ENCODE measurements around the gene ZFAND3.

The ZFAND3 gene, protein sequence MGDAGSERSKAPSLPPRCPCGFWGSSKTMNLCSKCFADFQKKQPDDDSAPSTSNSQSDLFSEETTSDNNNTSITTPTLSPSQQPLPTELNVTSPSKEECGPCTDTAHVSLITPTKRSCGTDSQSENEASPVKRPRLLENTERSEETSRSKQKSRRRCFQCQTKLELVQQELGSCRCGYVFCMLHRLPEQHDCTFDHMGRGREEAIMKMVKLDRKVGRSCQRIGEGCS

GRCh38 chr6:37819177-37819801 is at the start of gene ZFAND3:
TSS of gene ZFAND3 (plus strand) at chr6:37819727. CDS start at chr6:37819946, 219 bp downstream.
- peak; percentile 83 for ATAC-seq
- DNase-seq, result peak; percentile 97

DNA sequence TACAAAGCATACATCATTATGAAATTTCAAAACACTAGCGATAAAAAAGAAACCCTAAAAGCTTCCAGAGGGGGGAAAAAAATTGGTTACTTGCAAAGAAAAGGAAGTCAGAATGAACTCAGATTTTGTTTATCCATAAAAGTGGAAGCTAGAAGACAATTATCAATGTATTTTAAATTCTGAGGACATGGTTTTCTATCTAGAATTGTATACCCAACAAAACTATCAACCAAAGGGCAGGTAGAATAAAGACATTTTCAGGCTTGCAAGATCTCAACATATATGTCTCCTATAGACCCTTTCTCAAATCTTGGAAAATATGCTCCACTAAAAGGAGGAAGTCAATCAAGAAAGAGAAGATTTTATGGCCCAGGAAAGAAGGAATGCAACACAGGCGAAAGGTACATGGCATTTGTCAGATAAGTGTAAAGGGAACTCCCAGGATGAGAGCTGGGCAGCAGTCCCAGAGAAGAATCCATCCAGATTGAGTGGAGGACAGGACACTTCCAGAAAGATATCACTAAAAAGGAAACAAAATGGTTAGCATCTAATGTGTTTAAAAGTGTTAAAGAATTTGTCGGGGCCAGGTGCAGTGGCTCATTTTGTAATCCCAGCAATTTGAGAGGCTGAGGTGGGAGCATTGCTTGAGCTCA is 45.4 kb upstream of the ZFAND3 start:
- DNase-seq (no peak), ATAC-seq (no peak)

GRCh38 chr6:37776566-37776965 is 43.0 kb upstream of the ZFAND3 start:
- DNase-seq (no peak), ATAC-seq (no peak)

DNA sequence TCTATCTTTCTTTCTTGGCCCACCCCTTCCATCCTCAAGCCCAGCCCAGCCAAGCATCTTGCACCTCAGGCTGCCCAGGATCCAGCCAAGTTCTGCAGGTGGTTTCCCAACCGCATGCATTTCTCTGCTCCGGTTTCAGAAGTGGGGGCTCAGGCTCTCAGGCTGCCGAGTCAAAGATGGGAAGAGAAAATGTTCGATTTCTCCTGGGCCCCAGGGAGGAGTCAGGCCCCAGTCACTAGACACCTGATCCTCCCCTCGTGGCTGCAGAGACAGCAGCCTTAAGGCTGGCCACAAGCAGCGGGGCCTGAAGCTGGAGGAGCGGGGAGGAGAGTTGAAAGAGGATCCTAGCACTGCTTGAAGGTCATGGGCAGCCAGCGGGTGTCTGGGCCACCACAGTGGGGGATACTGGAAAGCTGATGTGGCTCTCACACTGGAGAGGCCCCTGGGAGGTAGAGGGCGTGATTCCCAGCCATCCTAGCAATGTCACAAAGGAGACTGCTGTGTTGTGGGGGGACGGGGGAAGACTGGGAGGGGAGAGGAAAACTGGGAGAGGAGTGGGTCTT is 42.2 kb upstream of the ZFAND3 start:
- no peak for DNase-seq
- ATAC-seq, result no peak

DNA sequence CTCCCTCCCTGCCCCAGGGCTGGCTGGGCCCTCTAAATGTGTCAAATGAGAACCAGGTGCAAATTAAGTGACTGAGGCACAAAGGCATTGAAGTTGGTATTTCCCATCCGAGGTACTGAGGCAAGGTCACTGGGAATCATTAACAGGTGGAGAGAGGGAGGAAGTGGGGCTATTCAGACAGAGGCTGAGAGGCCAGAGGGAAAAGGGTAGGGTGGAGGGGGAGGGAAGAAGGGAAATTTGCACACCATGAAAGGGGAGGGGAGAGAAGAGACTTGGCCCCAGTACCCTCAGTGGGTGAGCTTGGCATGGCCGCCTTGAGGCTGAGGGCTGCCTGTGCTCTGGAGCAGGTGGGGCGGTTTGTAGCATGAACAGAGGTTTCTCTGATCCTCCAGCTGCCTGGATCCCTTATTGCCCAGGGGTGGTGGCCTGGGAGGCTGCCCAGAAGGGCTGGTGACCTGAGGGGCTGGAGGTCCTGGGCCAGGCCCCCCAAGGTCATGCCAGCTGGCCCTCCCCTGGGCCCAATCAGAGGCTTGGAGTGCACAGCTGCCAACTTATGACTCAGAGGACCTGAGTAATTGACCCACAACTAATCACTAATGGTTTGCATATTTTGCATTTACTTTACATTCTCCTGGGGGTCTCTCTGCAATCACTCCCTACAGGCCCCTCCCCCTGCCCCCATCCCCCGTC is 40.3 kb upstream of the ZFAND3 start:
- DNase-seq, result no peak
- no peak for ATAC-seq

DNA sequence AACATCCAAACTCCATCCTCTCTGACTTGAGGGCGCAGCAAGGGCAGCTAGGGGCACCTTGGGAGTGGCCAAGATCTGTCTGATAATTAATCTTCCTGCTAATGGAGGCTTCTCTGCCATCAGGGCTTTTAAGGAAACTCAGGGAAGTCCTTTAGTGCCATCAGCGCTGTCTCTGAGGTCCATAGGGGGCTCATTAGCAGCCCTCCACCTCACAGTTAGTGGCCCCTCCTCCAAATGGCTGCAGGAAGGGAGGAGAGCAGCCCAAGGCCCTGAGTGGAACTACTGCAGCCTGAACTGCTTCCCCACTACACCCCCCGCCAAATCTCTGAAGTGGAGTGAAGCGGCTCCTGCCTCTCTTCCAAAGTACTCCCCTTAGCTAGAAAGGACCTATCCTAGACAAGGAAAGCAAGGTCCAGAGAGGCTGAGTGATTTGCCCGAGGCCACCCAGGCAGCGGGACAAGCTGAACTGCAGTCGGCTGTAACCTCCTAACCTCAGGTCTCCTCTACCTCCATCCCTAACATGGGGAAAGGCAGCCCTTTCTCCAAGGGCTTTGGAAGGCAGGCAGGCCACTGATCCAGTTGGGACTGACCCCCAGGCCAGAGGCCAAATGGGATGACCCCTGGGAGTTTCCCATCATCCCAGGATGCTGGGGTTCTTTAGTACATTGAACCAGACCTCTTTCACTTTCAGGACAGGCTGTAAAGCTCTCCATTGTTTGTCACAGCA is 39.5 kb upstream of the ZFAND3 start:
- DNase-seq (no peak), ATAC-seq (no peak)

GRCh38 chr6:37781788-37782187 is 37.7 kb upstream of the ZFAND3 start:
- DNase-seq (no peak), ATAC-seq (no peak)

DNA sequence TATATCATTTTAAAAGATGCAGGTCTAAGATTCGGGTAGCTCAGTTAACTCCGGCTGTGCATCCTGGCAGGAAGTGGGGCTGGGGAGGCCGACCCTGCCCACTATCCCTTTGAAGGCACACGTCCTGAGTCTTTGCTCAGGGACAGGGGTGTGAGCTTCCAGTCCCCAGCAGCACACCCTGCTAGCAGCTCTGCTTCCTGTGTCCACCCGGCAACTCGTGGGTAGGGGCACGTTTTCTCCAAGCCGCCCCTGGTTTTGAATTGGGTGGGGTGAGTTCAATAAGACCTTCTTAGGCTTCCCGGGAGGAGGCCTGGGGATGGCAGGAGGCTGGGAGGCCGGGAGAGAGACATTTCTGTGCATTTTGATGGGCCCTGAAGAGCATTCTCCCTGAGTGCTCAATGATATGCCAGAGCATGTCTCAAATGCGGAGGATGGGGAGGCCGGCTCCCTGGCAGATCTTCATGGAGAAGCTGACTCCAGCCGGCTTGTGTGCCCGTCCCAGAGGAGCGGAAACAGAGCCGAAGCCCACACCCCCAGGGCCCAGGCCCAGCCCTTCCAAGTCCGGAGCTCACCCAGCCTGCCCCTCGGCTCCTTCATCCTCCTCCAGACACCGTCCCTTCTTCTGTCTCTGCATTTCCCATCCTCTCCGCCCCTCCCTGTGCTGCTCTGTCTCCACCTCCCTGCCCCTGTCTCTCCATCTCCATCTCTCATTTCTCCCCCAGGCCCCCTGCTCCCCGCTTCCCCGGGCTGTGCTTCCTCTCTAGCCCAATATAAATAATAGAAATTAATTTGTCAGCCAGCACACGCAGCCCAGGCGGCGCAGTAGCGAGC is 36.3 kb upstream of the ZFAND3 start:
- peak; percentile 56 for ATAC-seq
- DNase-seq, result peak; percentile 31

DNA sequence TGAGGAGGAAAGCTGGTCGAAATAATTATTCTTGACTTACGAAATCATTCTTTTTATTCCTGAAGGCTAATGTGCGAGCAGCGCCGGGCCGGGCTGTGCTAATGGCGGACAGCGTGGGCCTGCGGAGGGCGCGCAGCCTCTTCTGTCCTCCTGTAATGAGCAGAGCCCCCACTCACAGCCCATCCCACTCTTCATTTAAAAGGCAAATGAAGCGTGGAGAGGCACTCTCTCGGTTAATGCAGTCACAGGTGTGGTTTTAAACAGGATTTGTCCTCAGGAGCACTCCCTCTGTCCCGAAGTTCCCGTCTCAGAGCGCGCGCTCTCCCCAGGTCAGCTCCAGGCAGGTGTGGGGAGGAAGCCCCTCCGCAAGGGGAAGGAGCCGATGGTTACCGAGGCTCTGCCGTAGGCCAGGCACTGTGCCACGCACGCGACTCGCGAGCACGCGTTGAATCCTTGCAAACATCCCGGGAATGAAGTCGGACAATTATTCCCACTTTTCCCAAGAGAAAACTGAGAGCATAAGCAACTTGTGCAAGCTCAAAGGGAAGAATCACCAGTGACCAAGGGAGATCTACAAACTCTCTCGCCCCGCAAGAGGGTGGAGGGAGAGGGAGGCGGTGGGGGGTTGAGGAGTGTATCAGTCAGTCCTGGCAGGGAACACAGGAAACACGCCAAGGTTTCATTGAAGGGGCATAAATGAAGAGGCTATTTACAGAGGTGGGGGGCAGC is 35.5 kb upstream of the ZFAND3 start:
- ATAC-seq (peak; percentile 55), DNase-seq (peak; percentile 36)

DNA sequence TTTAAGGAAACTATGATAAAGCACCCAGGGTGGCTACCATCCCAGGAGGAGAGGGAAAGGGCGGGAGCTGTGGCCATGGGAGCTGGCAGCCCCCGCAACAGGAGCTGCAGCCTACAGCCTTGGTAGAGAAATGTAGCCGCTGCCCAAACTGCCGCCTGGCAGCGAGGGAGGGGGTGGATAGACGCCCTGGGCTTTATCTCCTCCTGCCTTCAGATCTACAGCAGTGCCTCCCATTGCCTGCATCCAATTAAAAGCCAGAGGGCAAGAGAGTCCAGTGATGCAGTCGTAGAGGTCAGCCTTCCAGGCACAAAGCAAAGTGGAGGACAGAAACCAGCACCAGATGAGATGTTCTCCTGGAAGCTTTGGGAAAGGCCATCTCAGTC is 35.0 kb upstream of the ZFAND3 start:
- DNase-seq (no peak), ATAC-seq (no peak)

DNA sequence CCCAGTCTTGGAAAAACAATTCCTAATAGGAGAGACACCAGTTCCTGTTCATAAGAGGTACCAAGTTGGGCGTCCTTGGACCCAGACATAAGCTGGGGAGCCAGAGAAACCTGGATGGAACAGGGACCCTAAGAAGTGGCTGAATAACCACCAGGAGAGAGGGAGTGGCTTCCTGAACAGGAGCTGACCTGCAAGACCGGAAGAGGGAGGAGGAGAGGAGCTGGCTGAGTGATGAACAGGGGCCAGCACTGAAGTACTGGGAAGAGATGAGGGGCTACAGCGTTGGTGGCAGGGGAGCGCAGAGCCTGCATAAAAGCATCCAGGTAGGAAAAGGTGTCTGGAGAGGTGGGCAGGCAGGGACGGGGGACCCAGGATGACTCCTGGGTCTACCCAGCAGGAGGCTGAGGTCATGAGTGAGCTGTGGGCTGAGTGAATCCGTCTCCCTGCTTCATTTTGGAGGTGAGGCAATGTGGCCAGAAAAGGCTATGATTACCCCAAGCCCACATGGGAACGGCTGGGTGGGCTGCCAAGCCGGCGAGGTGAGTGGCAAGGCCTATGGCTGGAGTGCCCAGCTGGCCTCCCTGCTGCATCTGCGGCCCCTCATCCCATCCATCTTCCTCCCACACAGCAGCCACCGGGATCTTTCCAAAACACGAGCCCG is 34.4 kb upstream of the ZFAND3 start:
- ATAC-seq (no peak), DNase-seq (no peak)

DNA sequence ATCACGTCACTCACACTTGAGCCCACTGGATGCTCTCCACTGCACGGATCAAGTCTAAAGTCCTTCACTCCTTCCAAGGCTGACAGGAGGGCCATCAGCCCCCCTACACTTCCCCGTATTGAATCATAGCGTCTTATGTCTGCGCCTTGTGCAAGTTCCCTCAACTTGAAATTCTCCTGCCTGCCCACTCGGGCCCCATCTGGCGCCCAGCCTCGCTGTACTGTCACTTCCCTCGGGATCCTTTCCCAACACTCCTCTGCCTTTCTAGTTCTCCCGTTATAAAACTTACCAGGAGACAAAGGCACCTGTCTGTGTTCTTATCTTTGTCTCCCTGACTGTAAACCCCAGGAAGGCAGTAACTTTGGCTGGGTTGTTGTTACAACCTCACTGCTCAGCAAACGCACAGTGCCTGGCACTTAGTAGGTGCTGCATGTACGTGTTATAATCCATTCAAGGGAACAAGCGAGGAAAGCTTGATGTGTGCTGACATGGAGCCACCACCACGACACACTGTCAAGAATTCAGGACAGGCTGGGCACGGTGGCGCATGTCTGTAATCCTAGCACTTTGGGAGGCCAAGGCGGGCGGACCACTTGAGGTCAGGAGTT is 33.8 kb upstream of the ZFAND3 start:
- DNase-seq (no peak), ATAC-seq (no peak)

- ATAC-seq (no peak), DNase-seq (no peak)
Observed at GRCh38 chr6:37787216-37787615, 32.3 kb upstream of the ZFAND3 start.

DNA sequence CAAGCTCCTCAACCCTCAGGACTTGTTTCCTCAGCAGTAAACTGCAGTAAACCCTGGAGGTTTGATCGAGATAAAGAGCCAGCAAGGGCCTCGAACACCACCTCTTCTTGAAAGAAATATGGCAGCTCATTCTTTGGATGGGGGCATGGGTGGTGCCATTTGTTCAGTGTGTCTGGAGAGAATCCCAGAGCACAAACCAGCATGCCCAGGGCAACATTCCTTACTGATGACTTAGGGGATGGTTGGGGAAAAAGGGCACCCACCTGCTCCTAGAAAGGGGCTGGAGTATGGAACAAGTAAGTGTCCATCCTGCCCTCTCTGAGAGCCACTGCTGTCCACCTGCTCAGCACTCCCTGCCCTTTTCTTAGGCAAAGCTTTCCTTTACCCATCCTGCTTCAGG is 31.3 kb upstream of the ZFAND3 start:
- DNase-seq (no peak), ATAC-seq (no peak)

- DNase-seq (peak; percentile 91), ATAC-seq (peak; percentile 100)
Observed at GRCh38 chr6:37791156-37791919, 28.2 kb upstream of the ZFAND3 start.

- DNase-seq, result no peak
- no peak for ATAC-seq
Observed at GRCh38 chr6:37792457-37793033, 27.0 kb upstream of the ZFAND3 start.

- ATAC-seq (no peak), DNase-seq (no peak)
Observed at GRCh38 chr6:37793067-37793466, 26.5 kb upstream of the ZFAND3 start.

GRCh38 chr6:37794825-37795224 is 24.7 kb upstream of the ZFAND3 start:
- ATAC-seq (no peak), DNase-seq (no peak)

All from stimulated activated naive CD8-positive, alpha-beta T cell treated with anti-CD3 and anti-CD28 coated beads, Interleukin-15, Interleukin-2, amounts not matched to agents 100 U/mL and 50 U/mL, for 24 hours (primary cell).